Astrocyte of the cerebellum (primary cell): ENCODE data around the gene XIAP.
"Not testable (repeated sequence)": the region's sequence is repeated elsewhere in the genome, so short reads cannot be mapped to it uniquely, and the experiment has no call there.

ENCODE experiments used
- DNase-seq: peaks from one replicate; pipeline ENCODE4 v3.0.0-alpha.2; 2011; ENCODE audit warnings: low read depth
- H3K4me3 ChIP-seq: 2 replicates; pipeline ENCODE4 v1.5.1; 2011; ENCODE audit warnings: mild to moderate bottlenecking, low read depth, low read length, moderate library complexity
- CTCF ChIP-seq: IDR thresholded peaks from 2 replicates; pipeline ENCODE4 v1.5.1; 2012; ENCODE audit warnings: low read length, low read depth, moderate library complexity, mild to moderate bottlenecking; ENCODE audit errors: missing control alignments
- in situ Hi-C: cut with HindIII; loops from 2 replicates; pipeline ENCODE4 v1.10.0; 2017; ENCODE audit warnings: low sequenced_read_pairs

XIAP gene

GRCh38 chrX:123899701-123900100, 39.8 kb downstream of the XIAP start:
- no peak overlapping the region for H3K4me3 ChIP-seq
- in situ Hi-C loops, result no loop called here
- no peak for DNase-seq
- TF ChIP-seq CTCF, result no peak

GRCh38 chrX:123903261-123903660, 43.4 kb downstream of the XIAP start:
- in situ Hi-C loops, DNase-seq, H3K4me3 ChIP-seq: not testable (repeated sequence)

- DNase-seq, result no peak
- no peak overlapping the region for H3K4me3 ChIP-seq
- no peak for TF ChIP-seq CTCF
- in situ Hi-C loops, result no loop called here
Observed at GRCh38 chrX:123905332-123905731, 45.5 kb downstream of the XIAP start.

GRCh38 chrX:123906557-123907316, 46.9 kb downstream of the XIAP start:
- no peak for DNase-seq
- TF ChIP-seq CTCF, result no peak
- in situ Hi-C loops, result no loop called here
- no peak overlapping the region for H3K4me3 ChIP-seq

- in situ Hi-C loops, result no loop called here
- DNase-seq, result no peak
- no peak overlapping the region for H3K4me3 ChIP-seq
- no peak for TF ChIP-seq CTCF
Observed at GRCh38 chrX:123909523-123909922, 49.7 kb downstream of the XIAP start.

GRCh38 chrX:123917069-123917468, 57.2 kb downstream of the XIAP start:
- no peak for DNase-seq
- H3K4me3 ChIP-seq, result no peak overlapping the region
- in situ Hi-C loops, result no loop called here
- TF ChIP-seq CTCF, result no peak

GRCh38 chrX:123918106-123918721, 58.4 kb downstream of the XIAP start:
- no peak overlapping the region for H3K4me3 ChIP-seq
- no peak for TF ChIP-seq CTCF
- in situ Hi-C loops, result no loop called here
- no peak for DNase-seq
